Suppressor macrophage treated with lipopolysaccharide for 1 hour (primary cell): Measurements from ENCODE around the gene CDH4.

Source experiments
- DNase-seq, 3 donors: peaks; one replicate each; pipeline ENCODE4 v3.0.0-alpha.2; 2020 to 2022

CDH4 gene

GRCh38 chr20:61896058-61896961 is 644.2 kb downstream of the CDH4 start:
- DNase-seq = peak in 2 of 3 donors; percentile 18 to 38

DNA sequence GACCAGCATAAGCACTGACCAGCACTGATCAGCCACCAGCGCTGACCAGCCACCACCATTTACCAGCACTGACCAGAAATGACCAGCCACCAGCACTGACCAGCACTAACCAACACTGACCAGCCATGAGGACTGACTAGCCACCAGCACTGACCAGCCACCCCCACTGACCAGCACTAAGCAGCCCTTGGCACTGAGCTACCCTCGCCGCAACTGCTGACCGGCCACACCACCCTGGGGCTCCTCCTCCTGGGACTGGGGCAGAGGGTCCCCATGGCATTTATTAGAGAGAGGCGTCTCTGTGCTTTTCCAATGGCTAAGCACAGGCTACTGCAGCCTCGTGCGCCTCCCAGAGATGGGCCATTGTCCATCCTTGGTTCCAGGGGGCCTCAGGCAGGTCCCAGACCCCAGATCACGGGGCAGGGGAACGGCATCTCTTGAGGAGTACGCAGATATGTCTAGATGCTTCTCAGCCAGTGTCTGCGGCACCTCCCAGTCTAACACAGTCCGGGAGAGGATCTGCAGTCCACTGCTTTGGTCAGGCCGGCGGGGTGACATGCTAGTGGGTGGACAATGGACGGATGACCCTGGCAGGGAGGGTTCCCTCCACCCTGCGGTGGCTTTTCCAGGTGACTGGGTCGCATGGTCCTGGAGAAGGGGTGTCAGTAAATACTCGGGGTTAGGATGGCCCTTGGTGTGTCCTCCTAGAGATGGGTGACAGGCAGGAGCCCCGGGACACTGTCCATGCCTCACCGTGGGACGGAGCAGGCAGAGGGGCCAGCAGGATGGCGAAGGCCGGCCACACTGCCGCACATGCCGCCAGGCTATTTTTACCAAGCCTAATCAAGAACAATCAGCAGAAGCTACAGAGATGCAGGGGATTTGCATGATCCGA is 645.6 kb downstream of the CDH4 start:
- no peak for DNase-seq

GRCh38 chr20:61898405-61898804 is 646.3 kb downstream of the CDH4 start:
- no peak for DNase-seq

GRCh38 chr20:61900011-61900944 is 648.2 kb downstream of the CDH4 start:
- DNase-seq = no peak

- DNase-seq = no peak
These were observed 648.9 kb downstream of the CDH4 start for GRCh38 chr20:61900945-61901293.

- no peak for DNase-seq
These were observed 649.5 kb downstream of the CDH4 start for GRCh38 chr20:61901392-61902220.

GRCh38 chr20:61902221-61902869 is 650.3 kb downstream of the CDH4 start:
- DNase-seq = no peak

- no peak for DNase-seq
These were observed 651.7 kb downstream of the CDH4 start for GRCh38 chr20:61903575-61904340.

- no peak for DNase-seq
These were observed 652.4 kb downstream of the CDH4 start for GRCh38 chr20:61904456-61904855.

DNA sequence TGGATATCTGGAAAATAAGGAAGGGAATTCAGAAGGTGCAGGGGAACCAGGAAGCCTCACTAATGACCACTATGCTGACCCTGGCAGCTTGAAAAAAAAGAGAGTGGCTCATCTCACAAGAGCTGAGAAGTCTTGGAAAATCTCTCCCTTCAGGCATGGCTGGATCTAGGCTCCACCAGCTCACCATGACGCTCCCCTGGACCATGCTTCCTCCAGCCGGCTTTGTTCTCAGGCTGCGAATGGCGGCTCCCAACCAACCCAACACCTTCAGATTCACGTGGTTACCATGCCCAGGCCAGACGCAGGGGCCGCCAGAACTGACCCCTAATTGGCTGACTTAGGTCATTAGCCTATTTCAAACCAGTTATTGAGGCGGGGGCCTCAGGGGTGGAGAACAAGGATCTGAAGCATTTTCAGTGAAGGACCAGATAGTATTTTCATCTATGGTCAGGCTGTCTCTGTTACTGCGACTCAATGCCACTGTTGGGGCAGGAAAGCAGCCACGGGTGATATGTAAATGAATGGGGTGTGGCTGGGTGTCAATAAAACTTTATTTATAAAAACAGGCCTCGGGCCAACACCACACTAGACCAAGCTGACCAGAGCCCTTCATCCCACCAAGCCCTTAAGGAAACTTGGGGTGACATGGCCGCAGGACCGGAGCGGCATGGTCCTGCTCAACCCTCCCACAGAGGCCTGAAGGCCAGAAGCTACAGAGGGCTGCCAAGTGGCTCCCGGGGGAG is 653.9 kb downstream of the CDH4 start:
- no peak for DNase-seq

DNA sequence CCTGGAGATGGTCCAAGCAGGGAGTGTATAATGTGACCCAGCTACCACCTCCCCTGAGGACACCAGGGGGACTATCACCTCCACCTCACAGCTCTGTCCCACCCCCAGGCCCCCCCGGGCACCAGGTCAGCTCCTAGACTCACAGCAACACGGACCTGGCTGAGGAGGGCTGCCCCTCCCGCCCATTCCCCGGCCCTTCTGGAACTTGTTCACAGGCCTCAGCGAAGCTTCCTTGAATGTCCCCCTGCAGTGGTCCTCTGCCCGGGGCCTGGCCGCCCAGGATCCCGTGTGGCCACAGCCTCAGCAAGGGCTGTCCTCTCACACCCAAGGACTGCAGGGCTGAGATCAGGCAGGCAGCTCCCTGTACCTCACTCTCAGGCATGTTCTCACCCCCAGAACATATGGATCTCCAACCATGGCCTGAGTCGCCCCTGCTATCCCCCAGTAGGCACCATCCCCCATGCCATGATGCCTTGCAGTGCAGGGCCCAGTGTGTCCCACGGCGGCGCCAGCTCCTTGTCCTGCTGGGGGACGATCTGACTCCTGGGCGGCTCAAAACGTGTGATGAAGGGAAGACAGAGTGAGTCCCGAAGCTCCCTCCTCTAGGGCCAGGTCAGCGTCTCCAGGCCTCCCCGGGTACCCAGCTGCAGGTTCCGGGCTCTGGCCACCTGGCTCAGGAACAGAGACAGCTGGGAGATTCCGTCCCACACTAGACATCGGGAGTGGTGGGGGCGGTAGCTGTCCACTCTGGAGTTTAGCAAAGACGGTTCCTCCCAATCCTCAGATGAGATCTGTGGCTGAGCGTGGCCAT is 655.2 kb downstream of the CDH4 start:
- DNase-seq = no peak

GRCh38 chr20:61908057-61909026 is 656.3 kb downstream of the CDH4 start:
- no peak for DNase-seq

- DNase-seq = no peak
These were observed 657.0 kb downstream of the CDH4 start for GRCh38 chr20:61909028-61909427.

DNA sequence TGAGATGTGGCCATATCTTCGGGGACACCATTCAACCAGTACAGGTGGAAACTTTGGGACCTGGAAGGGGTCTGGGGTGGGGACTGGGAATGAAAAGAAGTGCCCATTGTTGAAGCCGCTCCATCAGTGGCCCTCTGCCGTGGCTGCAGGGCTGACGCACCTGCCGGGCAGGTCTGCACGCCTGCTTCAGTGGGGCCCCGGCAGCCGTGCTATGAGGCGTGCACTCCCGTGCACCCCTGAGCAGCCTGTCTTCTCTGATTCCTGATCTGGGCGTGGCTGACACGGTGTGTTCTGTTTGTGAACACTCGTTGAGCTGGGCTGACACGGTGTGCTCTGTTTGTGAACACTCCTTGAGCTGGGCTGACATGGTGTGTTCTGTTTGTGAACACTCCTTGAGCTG is 657.8 kb downstream of the CDH4 start:
- DNase-seq = no peak

DNA sequence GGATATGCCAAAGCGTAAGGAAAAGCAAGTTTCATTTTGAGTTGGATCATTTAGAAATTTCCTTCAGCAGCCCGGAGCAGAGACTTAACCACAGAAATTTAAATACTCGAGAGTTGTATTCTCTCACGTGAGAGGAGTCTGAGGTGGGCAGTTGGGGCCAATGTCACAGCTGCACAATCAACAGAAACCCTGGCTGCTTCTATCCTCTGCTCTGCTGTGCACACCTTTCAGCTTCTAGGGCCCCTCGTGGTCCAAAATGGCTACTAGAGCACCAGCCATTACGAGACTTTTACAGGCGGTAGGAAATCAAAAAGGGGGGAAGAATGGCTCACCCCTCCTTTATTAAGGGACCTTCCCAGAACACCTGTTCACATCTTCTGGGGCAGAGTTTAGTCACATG is 659.8 kb downstream of the CDH4 start:
- no peak for DNase-seq

DNA sequence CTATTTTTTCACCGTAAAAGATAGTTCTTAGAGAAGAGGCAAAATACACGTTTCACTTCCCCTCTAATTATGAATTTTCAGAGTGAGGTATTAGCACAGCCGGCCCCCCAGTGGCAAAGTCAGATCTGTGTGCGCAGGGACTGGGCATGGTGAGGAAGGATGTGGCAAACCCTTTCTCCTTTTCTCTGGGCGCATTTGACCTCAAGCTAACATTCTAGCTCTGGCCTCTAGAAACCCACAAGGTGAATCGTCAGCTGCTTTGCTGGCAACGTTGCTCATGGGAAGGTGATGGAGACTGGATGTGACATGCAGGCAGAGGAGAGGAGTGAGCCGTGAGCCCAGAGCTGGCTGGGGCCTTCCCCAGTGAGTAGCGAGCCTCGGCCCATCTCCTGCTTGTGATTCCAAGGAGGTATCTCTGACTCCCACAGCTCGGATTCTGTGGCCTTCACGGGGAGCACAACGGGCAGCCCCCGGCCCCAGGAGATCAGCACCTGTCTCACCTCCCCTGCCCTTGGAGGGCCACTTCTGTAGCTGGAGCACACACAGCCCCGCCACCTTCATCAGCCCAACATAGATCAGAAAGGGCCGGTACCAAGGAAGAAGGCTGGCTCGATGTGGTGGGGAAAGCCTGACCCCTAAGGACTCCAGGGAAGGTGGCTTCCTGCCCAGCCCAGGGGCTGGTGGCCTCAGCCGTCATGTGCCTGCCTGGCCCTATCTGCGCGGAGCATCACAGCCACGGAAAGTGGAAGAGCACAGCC is 660.8 kb downstream of the CDH4 start:
- no peak for DNase-seq
